HG03354 (cell line): ENCODE measurements around the gene PROZ.

Experiments used
- ATAC-seq: cut with Tn5 transposase; IDR thresholded peaks from one replicate; pipeline ENCODE4 v1.9.1; 2021; ENCODE audit warnings: mild to moderate bottlenecking; ENCODE audit not compliant: unreplicated experiment, poor library complexity, severe bottlenecking

The PROZ gene

GRCh38 chr13:113119166-113119821 is 39.2 kb upstream of the PROZ start:
- no peak for ATAC-seq

GRCh38 chr13:113119822-113120189 is 38.6 kb upstream of the PROZ start:
- ATAC-seq, result no peak

- ATAC-seq, result no peak
Measured at GRCh38 chr13:113120300-113121182, 37.9 kb upstream of the PROZ start.

- no peak for ATAC-seq
Measured at GRCh38 chr13:113121183-113121927, 37.1 kb upstream of the PROZ start.

- no peak for ATAC-seq
Measured at GRCh38 chr13:113121928-113122471, 36.4 kb upstream of the PROZ start.

GRCh38 chr13:113122550-113123225 is 35.8 kb upstream of the PROZ start, which contains the start of gene F10:
Gene F10, plus strand, starts transcription at chr13:113122799. Its CDS starts 57 bp downstream, at chr13:113122856.
- no peak for ATAC-seq

GRCh38 chr13:113123226-113124201 is 34.9 kb upstream of the PROZ start:
- no peak for ATAC-seq

- no peak for ATAC-seq
Measured at GRCh38 chr13:113124211-113124970, 34.1 kb upstream of the PROZ start.

- ATAC-seq, result no peak
Measured at GRCh38 chr13:113125506-113126264, 32.8 kb upstream of the PROZ start.

GRCh38 chr13:113126265-113127150 is 31.9 kb upstream of the PROZ start:
- no peak for ATAC-seq

- ATAC-seq, result no peak
Measured at GRCh38 chr13:113129480-113129879, 29.0 kb upstream of the PROZ start.

- ATAC-seq, result no peak
Measured at GRCh38 chr13:113129921-113130750, 28.3 kb upstream of the PROZ start.

GRCh38 chr13:113135281-113135760 is 23.1 kb upstream of the PROZ start:
- no peak for ATAC-seq

GRCh38 chr13:113137691-113138298 is 20.7 kb upstream of the PROZ start:
- ATAC-seq, result no peak
